Stimulated activated CD4-positive, alpha-beta T cell treated with anti-CD3 and anti-CD28 coated beads, TNF-alpha, amount 100 ng/mL, for 24 hours (primary cell): ENCODE data around the gene NFILZ.
A peak's percentile ranks its signal among the peaks of the same experiment; 100 is the strongest.

Experiments used
- DNase-seq, 3 experiments: peaks; one replicate each; pipeline ENCODE4 v3.0.0-alpha.2; 2020; ENCODE audit warnings: low read depth in 3 of 3

Gene NFILZ

DNA sequence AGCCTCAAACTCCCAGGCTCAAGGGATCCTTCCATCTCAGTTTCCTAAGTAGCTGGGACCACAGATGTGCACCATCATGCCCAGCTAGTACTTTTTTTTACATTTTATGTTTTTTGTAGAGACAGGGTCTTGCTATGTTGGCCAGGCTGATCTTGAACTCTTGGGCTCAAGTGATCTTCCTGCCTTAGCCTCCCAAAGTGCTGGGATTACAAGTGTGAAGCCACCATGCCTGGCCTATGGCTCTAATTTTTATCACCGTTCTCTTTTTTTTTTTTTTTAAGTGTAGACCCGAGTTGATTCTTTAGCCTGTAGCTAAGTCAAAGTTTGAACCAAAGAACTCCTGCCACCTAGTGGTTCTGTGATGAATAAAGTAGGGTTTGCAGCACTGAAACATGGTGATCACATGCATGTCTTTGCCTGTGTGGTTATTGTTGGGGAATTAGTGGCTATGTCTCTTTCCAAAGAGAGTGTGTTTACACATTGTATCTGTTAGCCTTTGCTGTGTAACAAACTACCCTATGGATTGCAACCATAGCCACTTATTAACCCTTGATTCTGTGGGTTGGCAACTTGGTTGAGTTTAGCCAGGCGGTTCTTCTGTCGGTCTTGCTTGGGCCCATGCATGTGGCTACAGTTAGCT is 11.6 kb downstream of the NFILZ start:
- no peak for DNase-seq

DNA sequence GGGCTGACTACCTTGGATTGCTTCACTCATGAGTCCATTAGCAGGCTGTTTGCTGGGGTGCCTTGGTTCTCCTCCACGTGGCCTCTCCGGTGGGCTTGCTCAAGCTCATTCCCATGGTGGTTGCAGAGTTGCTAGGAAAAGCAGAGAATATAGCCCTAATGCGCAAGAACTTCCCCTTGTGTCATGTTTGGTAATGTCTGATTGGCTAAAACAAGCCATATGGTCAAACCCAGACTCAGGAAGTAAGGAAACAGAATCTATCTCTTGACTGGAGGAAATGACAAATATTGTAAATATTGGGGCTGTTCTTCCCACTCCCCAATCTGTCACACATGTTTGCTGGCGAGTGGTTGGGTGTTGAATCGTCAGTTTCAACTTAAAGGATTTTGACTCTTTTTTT is 12.1 kb downstream of the NFILZ start:
- DNase-seq, result no peak

DNA sequence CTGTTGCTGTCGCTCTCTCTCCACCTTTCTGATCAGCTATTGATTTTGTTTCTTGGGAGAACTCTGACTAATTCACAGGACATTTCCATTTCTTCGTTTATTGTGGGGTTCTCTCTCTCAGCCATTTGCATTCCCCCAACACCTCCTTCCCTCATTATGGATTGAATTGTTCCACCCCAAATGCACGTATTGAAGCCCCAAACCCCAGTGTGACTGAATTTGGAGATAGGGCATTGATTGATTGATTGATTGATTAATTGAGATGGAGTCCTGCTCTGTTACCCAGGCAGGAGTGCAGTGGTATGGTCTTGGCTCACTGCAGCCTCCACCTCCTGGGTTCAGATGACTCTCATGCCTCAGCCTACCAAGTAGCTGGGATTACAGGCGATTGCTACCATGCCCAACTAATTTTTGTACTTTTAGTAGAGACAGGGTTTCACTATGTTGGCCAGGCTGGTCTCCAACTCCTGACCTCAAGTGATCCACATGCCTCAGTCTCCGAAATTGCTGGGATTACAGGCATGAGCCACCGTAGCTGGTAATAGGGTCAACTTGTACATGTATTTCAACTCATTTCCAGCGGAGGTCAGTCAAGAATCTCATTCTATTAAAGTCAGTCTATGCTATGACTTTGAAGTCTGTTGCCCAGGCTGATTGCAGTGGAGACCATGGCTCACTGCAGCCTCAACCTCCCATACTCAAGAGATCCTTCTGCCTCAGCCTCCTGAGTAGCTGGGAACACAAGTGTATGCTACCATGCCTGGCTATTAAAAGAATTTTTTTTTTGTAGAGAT is 13.6 kb downstream of the NFILZ start:
- no peak for DNase-seq

DNA sequence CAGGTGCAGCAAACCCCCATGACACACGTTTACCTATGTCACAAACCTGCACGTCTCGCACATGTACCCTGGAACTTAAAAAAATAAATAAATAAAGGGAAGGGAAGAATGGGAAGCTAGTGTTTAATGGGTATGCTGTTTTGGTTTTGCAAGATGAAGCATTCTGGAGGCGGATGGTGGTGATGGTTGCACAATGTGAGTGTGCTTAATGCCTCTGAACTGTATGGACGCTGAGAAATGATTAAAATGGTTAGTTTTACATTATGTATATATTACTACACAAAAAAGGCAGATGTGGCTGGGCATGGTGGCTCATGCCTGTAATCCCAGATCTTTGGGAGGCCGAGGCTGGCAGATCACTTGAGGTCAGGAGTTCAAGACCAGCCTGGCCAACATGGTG is 17.8 kb downstream of the NFILZ start:
- no peak for DNase-seq

DNA sequence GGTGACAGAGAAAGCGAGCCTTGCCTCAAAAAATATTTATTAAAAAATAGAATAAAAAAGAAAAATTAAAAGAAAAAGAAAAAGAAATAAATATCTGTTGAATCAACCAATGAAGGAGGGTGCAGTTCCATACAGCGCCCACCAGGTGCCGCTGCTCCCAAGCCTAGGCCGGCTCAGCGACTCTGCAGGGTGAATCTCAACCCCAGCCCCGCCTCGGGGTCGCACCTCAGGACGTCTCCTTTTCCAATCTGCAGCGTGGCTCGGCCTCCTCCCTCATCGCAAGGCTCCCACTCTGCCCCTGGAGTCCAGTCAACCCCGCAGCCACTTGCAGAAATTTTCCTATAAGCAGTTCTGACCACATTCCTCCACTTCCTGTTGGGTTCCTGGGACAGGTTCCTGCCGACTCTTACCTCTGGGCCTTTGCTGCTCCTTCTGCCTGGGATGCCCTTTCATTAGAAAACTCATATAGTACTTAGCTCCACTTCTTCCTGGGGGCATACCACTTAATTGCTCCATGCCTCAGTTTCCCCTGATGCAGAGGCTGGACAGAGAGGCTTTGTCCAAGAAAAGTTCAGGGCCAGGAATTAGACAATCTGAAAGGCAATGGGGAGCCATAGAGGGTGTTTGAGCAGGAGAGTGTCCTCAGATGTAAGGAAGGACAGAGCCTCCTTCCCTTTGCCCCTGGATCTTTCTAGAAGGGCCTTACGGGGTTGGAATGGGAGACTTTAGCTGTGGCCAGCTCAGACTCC is 24.3 kb downstream of the NFILZ start:
- DNase-seq, result peak; percentile 32 to 61 (median 38)

DNA sequence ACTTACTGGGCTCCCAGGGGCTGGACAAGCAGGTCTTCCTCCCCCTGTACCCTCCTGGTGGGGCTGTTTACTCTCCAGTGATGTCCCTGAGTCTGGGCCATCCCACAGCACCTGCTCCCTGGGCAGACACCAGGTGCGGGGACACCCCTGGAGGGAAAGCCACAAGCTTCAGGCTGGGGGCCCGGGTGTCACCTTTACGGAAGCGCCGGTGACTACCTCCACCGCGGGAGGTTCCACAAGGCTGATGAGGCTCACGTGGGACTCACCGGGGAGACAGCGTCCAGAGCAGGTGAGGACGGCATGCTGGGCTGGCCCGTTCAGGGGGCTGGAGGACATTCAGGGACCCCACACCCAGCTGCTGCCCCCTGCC is 24.9 kb downstream of the NFILZ start:
- no peak for DNase-seq

DNA sequence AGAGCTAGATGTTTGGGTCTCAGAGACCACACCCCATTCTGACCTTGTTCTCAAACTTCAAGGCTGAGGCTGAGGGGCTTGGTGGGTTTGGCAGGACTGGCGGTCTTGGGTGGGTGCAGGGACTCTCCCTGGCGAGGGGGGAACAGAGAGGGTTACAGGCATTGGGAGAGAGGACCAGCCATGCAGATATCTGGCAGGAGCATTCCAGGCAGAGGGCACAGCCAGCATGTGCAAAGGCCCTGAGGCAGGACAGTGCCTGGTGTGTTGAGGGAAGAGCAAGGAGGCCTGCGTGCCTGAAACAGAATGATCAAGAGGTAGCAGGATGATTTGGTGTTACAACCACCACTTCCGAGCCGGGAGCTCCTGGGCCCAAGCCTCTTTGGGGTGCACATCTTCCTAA is 27.4 kb downstream of the NFILZ start:
- DNase-seq, result no peak

DNA sequence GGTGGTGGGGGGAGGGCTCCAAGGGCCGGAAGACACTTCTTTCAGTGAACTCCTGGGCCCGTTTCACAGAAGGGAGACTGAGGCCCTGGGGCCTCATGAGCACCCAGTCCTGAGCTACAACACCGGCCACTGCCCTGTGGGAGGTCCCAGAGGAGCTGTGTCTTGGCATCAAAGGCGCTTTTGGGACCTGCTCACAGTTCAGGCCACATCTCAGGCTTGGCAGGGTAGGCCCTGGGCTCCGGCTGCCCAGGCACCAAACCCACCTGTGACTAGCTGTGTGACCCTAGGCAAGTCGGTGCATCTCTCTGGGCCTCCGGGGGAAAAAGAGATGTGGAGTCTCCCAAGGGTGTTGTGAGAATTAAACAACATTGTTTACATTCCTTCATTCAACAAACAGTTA is 29.5 kb downstream of the NFILZ start:
- DNase-seq, result no peak

DNA sequence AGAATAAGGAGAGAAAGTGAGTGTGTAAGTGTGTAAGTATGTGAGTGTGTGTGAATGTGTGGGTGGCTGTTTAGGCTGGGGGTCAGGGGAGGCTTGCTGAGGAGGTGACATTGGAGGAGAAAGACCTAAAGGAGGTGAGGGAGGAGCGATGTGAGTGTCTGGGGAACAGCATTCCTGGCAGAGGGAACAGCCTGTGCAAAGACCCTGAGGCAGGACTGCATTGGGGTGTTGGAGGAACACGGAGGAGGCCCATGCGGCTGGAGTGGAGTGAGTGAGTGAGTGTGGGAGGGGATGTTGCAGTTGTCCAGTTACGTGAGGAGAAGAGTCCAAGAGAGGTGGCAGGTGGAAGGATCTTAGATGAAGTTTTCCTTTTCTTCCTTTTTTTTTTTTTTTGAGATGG is 31.8 kb downstream of the NFILZ start:
- no peak for DNase-seq

DNA sequence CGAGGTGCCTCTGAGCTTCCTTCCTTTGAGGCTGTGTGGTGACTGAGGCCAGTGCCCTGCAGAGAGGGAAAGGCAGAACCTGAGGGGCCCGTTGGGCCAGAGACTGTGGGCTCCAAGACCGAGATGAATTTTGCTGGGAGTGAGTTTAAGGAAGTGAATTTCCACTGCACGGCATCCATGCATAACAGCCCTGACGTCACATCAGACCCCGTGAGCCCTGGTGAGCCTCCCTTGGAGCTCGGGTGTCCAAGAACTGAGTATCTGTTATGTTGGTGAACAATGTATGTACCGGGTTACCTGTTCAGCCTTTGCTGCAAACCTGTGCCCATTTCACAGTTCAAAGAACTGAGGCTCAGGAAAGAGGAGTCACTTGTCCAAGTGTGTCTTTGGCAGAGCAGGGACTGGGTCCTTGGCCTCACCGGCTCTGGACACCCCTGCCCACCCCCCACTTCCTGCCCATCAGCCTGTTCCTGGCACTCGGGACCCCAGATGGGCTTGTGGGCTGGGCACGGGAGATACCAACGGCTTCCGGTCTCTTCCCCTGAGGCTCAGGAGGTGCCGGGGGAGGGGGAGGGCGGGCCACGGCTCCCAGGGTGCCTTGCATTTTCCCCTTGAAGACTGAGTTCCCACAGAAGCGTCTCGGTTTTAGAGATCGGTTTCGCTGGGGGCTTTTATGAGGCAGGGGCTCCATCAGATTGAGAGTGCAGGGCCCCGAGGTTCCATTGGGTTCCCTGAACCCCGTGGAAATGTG is 33.7 kb downstream of the NFILZ start:
- DNase-seq, result peak; percentile 8 to 44 (median 11)

DNA sequence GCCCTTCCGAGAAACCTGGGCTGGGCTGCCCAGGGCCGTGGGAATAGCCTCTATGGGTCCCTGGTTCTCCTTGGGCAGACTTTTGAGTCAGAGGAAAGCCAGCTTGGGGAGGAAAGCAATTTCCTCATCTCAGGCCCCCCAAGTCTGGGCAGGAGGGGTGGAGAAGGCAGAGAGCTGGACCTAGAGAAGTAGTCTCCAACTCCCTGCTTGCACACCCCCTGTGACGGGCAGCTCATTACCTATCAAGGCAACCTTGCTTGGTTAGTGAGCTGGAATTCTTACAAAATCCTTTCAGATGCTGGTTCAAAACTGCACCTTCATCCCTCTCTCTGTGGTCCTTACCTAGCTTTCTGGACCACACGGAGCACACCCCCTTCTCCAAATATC is 34.2 kb downstream of the NFILZ start:
- DNase-seq, result no peak

DNA sequence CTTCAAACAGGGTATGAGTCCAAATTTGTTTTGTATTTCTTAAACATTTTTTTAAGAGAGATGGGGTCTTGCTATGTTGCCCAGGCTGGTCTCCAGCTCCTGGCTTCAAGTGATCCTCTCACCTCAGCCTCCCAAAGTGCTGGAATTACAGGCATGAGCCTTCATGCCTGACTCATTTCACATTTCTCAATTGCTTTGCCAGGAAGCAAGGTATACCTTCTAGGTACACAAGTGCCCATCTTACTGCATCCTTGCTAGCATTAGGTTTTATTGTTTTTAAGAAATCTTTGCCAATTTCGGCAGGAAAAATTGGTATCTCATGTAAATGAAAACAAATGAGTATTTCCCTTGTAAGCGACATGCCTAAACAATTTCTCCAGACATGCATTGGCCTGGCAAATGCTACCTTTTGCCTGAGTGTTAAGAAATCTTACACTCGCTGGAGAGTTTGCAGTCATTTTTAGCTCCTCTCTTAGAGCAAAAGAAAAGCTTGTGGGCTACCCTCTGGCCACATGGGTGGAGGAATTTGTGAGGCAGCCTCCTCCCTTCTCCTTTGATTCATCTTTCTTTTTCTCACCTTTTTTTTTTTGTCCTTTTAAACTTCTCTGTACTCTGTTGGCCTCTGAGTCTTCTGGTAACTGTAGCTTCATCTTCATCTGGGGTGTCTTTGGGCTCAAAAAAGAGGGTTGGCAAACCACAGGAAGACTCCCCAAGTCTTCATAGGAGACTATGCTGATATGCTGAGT is 35.2 kb downstream of the NFILZ start:
- DNase-seq, result no peak

DNA sequence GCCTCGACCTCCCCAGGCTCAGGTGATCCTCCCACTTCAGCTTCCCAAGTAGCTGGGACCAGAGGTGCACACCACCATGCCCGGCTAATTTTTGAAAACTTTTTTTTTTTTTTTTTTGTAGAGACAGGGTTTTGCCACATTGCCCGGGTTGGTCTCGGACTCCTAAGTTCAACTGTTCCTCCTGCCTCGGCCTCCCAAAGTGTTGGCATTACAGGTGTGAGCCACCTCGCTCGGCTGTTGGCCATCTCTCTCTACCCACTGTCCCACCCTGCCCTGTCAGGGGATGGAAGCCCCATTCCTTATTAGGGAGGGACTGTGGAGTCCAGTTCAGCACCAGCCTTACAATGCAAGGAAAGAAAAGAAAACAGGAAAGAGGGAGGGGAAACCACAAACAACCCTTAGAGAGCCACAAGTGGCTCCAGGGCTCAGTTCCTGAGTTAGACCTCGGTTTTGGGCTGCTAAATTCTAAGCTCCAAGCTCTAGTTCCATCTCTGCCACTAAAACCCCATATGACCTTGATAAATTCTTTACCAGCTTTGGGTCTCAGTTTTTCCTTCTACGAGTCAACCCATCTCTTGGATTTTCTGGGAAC is 36.5 kb downstream of the NFILZ start:
- DNase-seq, result no peak

DNA sequence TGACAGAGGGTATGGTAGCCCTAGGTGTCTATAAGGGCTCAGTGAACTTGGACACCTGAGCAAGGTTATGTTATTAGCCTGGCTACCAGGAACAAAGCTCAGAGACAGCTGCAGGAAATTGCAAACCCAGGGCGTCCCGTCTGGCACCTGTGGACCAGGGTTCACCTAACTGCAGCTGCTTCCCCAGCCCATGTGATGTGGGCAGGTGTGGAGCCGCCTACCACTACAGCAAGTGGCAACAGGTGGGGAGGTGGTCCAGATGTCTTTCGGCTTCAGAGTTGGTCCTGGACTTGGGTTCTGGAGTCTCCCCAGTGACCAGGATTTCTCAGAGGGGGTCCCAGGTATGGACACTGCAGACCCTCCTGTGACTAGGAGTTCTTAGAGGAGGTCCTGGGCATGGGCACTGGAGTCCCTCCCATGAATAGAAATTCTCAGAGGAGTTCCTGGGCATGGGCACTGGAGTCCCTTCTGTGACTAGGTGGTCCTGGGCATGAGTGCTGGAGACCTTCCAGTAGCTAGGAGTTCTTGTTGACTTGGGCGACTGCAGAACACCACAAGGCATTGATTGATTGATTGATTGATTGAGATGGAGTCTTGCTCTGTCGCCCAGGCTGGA is 43.0 kb downstream of the NFILZ start:
- no peak for DNase-seq

DNA sequence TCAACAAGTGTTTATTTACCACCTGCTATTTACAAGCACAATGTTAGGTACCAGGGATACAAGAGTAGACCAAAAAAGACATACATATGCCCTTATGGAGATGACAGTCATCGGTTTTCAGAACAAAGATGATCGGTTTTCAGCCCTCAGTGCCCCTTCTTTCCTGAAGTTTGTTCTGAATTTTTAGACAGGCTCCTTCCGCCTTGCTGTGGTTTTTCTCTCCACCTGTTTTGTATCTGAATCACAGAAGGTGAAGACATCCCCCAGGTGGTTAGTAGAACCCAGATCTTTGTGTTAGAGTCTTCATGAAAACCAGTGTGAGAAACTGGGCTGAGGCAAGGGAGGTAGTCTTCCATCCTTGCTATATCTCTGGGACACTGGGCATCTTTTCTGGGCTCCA is 44.6 kb downstream of the NFILZ start:
- no peak for DNase-seq

DNA sequence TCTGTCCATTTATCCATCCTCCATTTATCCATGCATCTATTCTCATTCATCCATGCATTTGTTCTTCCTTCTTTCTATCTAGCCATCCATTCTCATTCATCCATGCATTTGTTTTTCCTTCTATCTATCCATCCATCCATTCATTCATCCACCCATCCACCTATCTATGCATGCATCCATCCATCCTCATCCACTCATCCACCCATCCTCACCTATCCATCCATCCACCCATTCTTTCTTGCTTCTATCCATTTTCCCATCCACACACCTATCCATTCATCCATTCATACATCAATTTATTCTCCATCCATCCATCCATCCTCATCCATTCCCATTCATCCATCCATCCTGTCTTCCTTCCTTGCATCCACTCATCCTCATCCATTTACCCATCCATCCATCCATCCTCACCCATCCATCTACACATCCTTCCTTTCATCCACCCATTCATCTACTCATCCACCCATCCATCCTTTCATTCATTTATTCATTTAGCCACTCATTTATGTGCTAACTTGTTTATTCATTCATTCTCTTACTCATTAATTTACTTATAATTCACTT is 47.9 kb downstream of the NFILZ start:
- DNase-seq, result no peak
